ENCODE results near the gene SLX4IP.

SLX4IP gene

GRCh38 chr20:10568032-10568431, 132.9 kb downstream of the SLX4IP start:
- H3K79me2 ChIP-seq (ENCODE audit: insufficient read depth, low read depth) = no peaks in the 10 kb centered on the region
- no peak overlapping the region for H3K9ac ChIP-seq
- H3K4me2 ChIP-seq = no peak overlapping the region
- H2AFZ ChIP-seq (ENCODE audit: low read depth) = no peak overlapping the region
- H3K36me3 ChIP-seq (ENCODE audit: insufficient read depth) = no peaks in the 10 kb centered on the region
- TF ChIP-seq, protein P1, sequence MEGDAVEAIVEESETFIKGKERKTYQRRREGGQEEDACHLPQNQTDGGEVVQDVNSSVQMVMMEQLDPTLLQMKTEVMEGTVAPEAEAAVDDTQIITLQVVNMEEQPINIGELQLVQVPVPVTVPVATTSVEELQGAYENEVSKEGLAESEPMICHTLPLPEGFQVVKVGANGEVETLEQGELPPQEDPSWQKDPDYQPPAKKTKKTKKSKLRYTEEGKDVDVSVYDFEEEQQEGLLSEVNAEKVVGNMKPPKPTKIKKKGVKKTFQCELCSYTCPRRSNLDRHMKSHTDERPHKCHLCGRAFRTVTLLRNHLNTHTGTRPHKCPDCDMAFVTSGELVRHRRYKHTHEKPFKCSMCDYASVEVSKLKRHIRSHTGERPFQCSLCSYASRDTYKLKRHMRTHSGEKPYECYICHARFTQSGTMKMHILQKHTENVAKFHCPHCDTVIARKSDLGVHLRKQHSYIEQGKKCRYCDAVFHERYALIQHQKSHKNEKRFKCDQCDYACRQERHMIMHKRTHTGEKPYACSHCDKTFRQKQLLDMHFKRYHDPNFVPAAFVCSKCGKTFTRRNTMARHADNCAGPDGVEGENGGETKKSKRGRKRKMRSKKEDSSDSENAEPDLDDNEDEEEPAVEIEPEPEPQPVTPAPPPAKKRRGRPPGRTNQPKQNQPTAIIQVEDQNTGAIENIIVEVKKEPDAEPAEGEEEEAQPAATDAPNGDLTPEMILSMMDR (conservative IDR thresholded peaks at IDR 0.05; ENCODE audit: low read depth, low read length) = no peak
- H3K4me1 ChIP-seq (ENCODE audit: low read depth, poor library complexity, severe bottlenecking) = peaks cover 18% of the 10 kb centered on the region
- H4K20me1 ChIP-seq (ENCODE audit: insufficient read depth) = no peaks in the 10 kb centered on the region
- H3K27me3 ChIP-seq (ENCODE audit: insufficient read depth, low read depth) = no peaks in the 10 kb centered on the region
- no peak overlapping the region for H3K4me3 ChIP-seq (IDR thresholded peaks at IDR 0.05; ENCODE audit: insufficient read depth, low read depth, low read length)
- no peak overlapping the region for H3K27ac ChIP-seq

GRCh38 chr20:10571313-10571815, 136.3 kb downstream of the SLX4IP start:
- Histone ChIP-seq H3K27ac (no peak overlapping the region), H3K4me1 (ENCODE audit: low read depth, poor library complexity, severe bottlenecking) (no peaks in the 10 kb centered on the region), H3K4me2 (no peak overlapping the region), H2AFZ (ENCODE audit: low read depth) (no peak overlapping the region), H4K20me1 (ENCODE audit: insufficient read depth) (no peaks in the 10 kb centered on the region), H3K9ac (no peak overlapping the region), H3K27me3 (ENCODE audit: insufficient read depth, low read depth) (no peaks in the 10 kb centered on the region), H3K36me3 (ENCODE audit: insufficient read depth) (no peaks in the 10 kb centered on the region), H3K79me2 (ENCODE audit: insufficient read depth, low read depth) (no peaks in the 10 kb centered on the region), H3K4me3 (IDR thresholded peaks at IDR 0.05; ENCODE audit: insufficient read depth, low read depth, low read length) (no peak overlapping the region)
- TF ChIP-seq, protein P1 (conservative IDR thresholded peaks at IDR 0.05; ENCODE audit: low read depth, low read length) = no peak

- no peak overlapping the region for H3K9ac ChIP-seq
- H3K27me3 ChIP-seq (ENCODE audit: insufficient read depth, low read depth) = no peaks in the 10 kb centered on the region
- H2AFZ ChIP-seq (ENCODE audit: low read depth) = no peak overlapping the region
- no peaks in the 10 kb centered on the region for H3K36me3 ChIP-seq (ENCODE audit: insufficient read depth)
- H4K20me1 ChIP-seq (ENCODE audit: insufficient read depth) = no peaks in the 10 kb centered on the region
- no peak overlapping the region for H3K4me3 ChIP-seq (IDR thresholded peaks at IDR 0.05; ENCODE audit: insufficient read depth, low read depth, low read length)
- H3K4me1 ChIP-seq (ENCODE audit: low read depth, poor library complexity, severe bottlenecking) = no peaks in the 10 kb centered on the region
- H3K27ac ChIP-seq = no peak overlapping the region
- H3K79me2 ChIP-seq (ENCODE audit: insufficient read depth, low read depth) = no peaks in the 10 kb centered on the region
- no peak overlapping the region for H3K4me2 ChIP-seq
- TF ChIP-seq, protein P1 (conservative IDR thresholded peaks at IDR 0.05; ENCODE audit: low read depth, low read length) = no peak
Measured at GRCh38 chr20:10572853-10573252, 137.7 kb downstream of the SLX4IP start.

- no peak overlapping the region for H3K9ac ChIP-seq
- H3K27me3 ChIP-seq (ENCODE audit: insufficient read depth, low read depth) = no peaks in the 10 kb centered on the region
- peaks cover 4% of the 10 kb centered on the region for H3K4me1 ChIP-seq (ENCODE audit: low read depth, poor library complexity, severe bottlenecking)
- no peak overlapping the region for H3K4me3 ChIP-seq (IDR thresholded peaks at IDR 0.05; ENCODE audit: insufficient read depth, low read depth, low read length)
- H3K36me3 ChIP-seq (ENCODE audit: insufficient read depth) = no peaks in the 10 kb centered on the region
- H3K4me2 ChIP-seq = no peak overlapping the region
- H4K20me1 ChIP-seq (ENCODE audit: insufficient read depth) = no peaks in the 10 kb centered on the region
- no peak overlapping the region for H3K27ac ChIP-seq
- TF ChIP-seq, protein P1 (conservative IDR thresholded peaks at IDR 0.05; ENCODE audit: low read depth, low read length) = no peak
- H3K79me2 ChIP-seq (ENCODE audit: insufficient read depth, low read depth) = no peaks in the 10 kb centered on the region
- no peak overlapping the region for H2AFZ ChIP-seq (ENCODE audit: low read depth)
Measured at GRCh38 chr20:10573273-10573950, 138.3 kb downstream of the SLX4IP start.

Measured in KMS-11 (cell line).